Breast epithelium (tissue), 4 donors: ENCODE measurements around the gene GHRH. TPM values are rescaled to one million over a fixed set of nuclear protein-coding genes. Genes with fewer than 3 reads are reported as not detected.

ENCODE experiments used
- DNase-seq, 2 donors: peaks; one replicate each; pipeline ENCODE4 v3.0.0-alpha.2; 2019; ENCODE audit warnings: low spot score in 2 of 2
- H3K27ac ChIP-seq, 2 donors: fragments of 200-600 bp; sonication (generic) in 1 of 2; one replicate each; pipeline ENCODE4 v1.5.1; 2016 to 2019; ENCODE audit warnings: mild to moderate bottlenecking in 1 of 2
- H3K27me3 ChIP-seq, 2 donors: fragments of 200-600 bp; sonication (generic) in 1 of 2; one replicate each; pipeline versions ENCODE4 v1.5.1 to v1.6.0; 2017 to 2019; ENCODE audit warnings: control low read depth in 1 of 2, mild to moderate bottlenecking in 1 of 2
- H3K36me3 ChIP-seq: fragments of 200-600 bp; one replicate; pipeline ENCODE4 v1.5.1; 2019
- H3K4me1 ChIP-seq, 2 donors: fragments of 200-600 bp; sonication (generic); one replicate each; pipeline ENCODE4 v1.5.1; 2016 to 2019; ENCODE audit warnings: control low read depth in 1 of 2
- H3K4me3 ChIP-seq, 3 donors: fragments of 200-600 bp; sonication (generic); 1 replicate in 2 of 3; 2 replicates in 1 of 3; pipeline ENCODE4 v1.5.1; 2016 to 2019; ENCODE audit warnings: mild to moderate bottlenecking in 3 of 3, moderate library complexity in 2 of 3
- H3K9me3 ChIP-seq, 2 donors: fragments of 200-600 bp; sonication (generic) in 1 of 2; one replicate each; pipeline ENCODE4 v1.5.1; 2016 to 2019; ENCODE audit warnings: control low read depth in 1 of 2
- CTCF ChIP-seq, 3 donors: fragments of 450-650 bp; IDR thresholded peaks; one replicate each; pipeline ENCODE4 v1.5.1; 2016 to 2017; ENCODE audit warnings: antibody characterized with exemption in 3 of 3, mild to moderate bottlenecking in 3 of 3, moderate library complexity in 3 of 3
- POLR2A ChIP-seq: fragments of 450-650 bp; IDR thresholded peaks from one replicate; pipeline ENCODE4 v1.6.1; 2016; ENCODE audit warnings: antibody characterized with exemption, mild to moderate bottlenecking, moderate library complexity
- POLR2AphosphoS5 ChIP-seq, 3 donors: sonication (generic); formaldehyde crosslinking; IDR thresholded peaks; one replicate each; pipeline ENCODE4 v1.6.1; 2017; ENCODE audit warnings: antibody characterized with exemption in 3 of 3
- intact Hi-C: fragments of 100-400 bp; cut with DNase I; formaldehyde crosslinking; loops from one replicate; pipeline ENCODE4 v1.15.1; 2023; ENCODE audit warnings: low total_unique reads
- total RNA-seq, 3 donors: library from RNA; depleted of rRNA; stranded (reverse); fragments of >200 nt; gene quantifications; one replicate each; pipeline ENCODE4 v1.1.0, GENCODE V29; 2016

GHRH gene
- total RNA-seq, 3 donors from 2014 or later = not detected

DNA sequence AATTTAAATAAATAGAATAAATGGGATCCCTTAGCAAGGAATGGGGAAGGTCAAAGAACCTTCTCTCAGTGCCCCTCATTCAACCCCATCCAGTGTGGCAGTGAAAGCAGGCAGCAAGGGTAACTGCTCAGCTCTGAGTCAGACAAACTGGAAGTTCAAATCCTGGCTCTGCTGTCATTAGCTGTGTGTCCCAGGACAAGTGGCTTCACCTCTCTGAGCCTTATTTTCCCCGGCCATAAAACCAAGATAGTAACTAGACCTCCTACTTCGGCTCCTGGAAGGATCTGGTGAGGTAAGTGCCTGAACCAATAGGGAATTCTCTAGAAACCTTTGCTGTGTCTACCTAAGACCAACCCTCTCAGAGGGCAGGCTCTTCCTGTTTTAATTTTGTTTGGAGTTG is 4.1 kb downstream of the GHRH start:
- intact Hi-C loops = no loop called here
- TF ChIP-seq CTCF (IDR thresholded peaks at IDR 0.05) (no peak), POLR2A (no peak), POLR2AphosphoS5 (IDR thresholded peaks at IDR 0.05) (no peak)
- Histone ChIP-seq H3K36me3 (no peaks in the 10 kb centered on the region), H3K4me1 (no peaks in the 10 kb centered on the region), H3K27ac (peak overlapping the region; percentile 25 to 38), H3K9me3 (peaks cover 0 to 5% of the 10 kb centered on the region in 2 donors), H3K27me3 (no peaks in the 10 kb centered on the region), H3K4me3 (no peak overlapping the region)
- DNase-seq = no peak

DNA sequence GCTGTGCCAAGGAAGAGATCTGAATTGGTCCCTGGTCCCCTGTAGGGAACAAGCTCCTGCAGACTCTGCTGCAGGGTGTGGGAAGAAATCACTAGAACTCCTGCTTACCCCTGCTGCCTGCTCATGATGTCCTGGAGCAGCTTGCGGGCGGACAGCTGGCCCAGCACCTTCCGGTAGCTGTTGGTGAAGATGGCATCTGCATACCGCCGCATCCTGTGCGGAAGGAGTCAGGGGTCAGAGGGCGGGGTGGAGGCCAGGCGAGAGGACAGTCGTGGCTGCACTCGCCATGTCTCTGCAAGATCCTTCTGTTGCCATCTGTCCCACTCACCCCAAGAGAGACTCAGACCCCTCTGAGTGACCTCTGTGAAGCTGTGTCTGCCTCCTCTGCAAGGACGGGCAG is 5.3 kb downstream of the GHRH start:
- Histone ChIP-seq H3K27ac (no peak overlapping the region), H3K4me3 (no peak overlapping the region), H3K9me3 (peaks cover 0 to 5% of the 10 kb centered on the region in 2 donors), H3K27me3 (no peaks in the 10 kb centered on the region), H3K4me1 (no peaks in the 10 kb centered on the region), H3K36me3 (no peaks in the 10 kb centered on the region)
- intact Hi-C loops = no loop called here
- TF ChIP-seq CTCF (IDR thresholded peaks at IDR 0.05) (no peak), POLR2A (no peak), POLR2AphosphoS5 (IDR thresholded peaks at IDR 0.05) (no peak)
- no peak for DNase-seq

DNA sequence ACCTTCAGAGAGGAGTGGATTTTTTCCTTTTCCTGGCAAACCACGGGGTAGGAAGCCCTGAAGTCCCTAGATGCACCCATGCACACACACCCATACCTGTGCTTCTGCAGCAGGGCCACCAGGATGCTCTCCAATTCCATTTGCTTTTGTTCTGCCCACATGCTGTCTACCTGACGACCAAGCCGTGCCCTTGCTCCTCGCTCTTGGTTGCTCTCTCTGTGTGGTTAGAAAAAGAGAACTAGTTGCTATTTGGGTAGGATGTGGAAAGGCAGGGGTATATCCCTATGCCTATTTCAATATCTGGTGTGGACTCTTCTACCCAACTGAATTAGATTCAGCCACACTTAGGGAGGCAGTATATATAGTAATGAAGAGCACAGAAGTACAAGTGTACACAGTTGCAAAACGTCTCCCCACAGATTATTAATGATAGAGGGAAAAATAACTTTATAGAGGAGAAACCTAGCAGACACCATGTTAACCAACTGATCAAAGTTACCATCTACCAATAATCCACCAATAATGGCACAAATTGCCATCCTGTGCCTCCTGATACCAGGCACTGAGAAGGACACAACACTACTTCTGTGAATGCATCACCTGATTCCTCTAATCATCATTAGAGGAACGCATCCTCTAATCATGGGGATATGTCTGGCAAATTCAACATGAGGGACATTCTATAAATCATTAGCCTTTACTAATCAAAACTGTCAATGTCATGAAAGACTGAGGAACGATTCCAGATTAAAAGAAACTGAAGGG is 7.3 kb downstream of the GHRH start:
- intact Hi-C loops = no loop called here
- no peak for DNase-seq
- no peaks in the 10 kb centered on the region for H3K36me3 ChIP-seq
- H3K9me3 ChIP-seq = peaks cover 0 to 5% of the 10 kb centered on the region in 2 donors
- no peak overlapping the region for H3K4me3 ChIP-seq
- TF ChIP-seq POLR2AphosphoS5 (IDR thresholded peaks at IDR 0.05) = no peak
- no peak for TF ChIP-seq POLR2A
- TF ChIP-seq CTCF (IDR thresholded peaks at IDR 0.05) = no peak
- H3K27ac ChIP-seq = no peak overlapping the region
- H3K27me3 ChIP-seq = no peaks in the 10 kb centered on the region
- H3K4me1 ChIP-seq = no peaks in the 10 kb centered on the region

GRCh38 chr20:37253087-37253486 is 8.5 kb downstream of the GHRH start:
- peak overlapping the region in 1 of 2 donors; percentile 19 for H3K27ac ChIP-seq
- H3K4me1 ChIP-seq = no peaks in the 10 kb centered on the region
- H3K36me3 ChIP-seq = no peaks in the 10 kb centered on the region
- no peaks in the 10 kb centered on the region for H3K27me3 ChIP-seq
- TF ChIP-seq CTCF (IDR thresholded peaks at IDR 0.05) (no peak), POLR2A (no peak), POLR2AphosphoS5 (IDR thresholded peaks at IDR 0.05) (no peak)
- H3K4me3 ChIP-seq = no peak overlapping the region
- intact Hi-C loops = no loop called here
- DNase-seq = no peak
- peaks cover 0 to 5% of the 10 kb centered on the region in 2 donors for H3K9me3 ChIP-seq

- H3K4me3 ChIP-seq = no peak overlapping the region
- DNase-seq = no peak
- no peak for TF ChIP-seq POLR2A
These were observed 9.7 kb downstream of the GHRH start for GRCh38 chr20:37251825-37252477.

More at GRCh38 chr20:37251825-37252477, 9.7 kb downstream of the GHRH start:
- Histone ChIP-seq H3K9me3 (peaks cover 0 to 5% of the 10 kb centered on the region in 2 donors), H3K36me3 (no peaks in the 10 kb centered on the region), H3K27ac (peak overlapping the region; percentile 19), H3K4me1 (no peaks in the 10 kb centered on the region), H3K27me3 (no peaks in the 10 kb centered on the region)
- intact Hi-C loops = no loop called here
